Measurements from ENCODE around the gene DUS4L.

DUS4L gene

DNA sequence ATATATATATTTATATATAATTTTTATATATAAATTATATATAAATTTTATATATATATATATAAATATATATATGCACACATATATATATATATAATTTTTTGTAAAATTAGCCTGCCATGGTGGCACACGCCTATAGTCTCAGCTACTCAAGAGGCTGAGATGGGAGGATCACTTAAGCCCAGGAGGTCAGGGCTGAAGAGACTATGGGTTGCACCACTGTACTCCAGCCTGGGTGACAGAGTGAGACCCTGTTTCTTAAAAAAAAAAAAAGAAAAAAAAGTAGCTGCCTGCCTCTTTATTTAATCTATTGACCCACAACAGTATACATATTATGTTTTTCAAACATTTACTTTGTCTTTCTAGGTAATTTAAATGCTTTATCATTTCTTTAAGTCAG is 35.5 kb downstream of the DUS4L start:
- Histone ChIP-seq H4K20me1 (ENCODE audit: insufficient read depth, low read length) (no peaks in the 10 kb centered on the region), H3K9me3 (replicated peaks; ENCODE audit: insufficient read depth, low read length) (no peaks in the 10 kb centered on the region), H3K9me2 (replicated peaks; ENCODE audit: insufficient read depth, low read length) (no peaks in the 10 kb centered on the region), H3K4me3 (ENCODE audit: low read length) (no peak overlapping the region), H3K27me3 (replicated peaks; ENCODE audit: insufficient read depth, low read length) (no peaks in the 10 kb centered on the region), H3K4me1 (ENCODE audit: low read length) (no peaks in the 10 kb centered on the region), H3K4me2 (ENCODE audit: low read depth, low read length) (no peak overlapping the region), H3K9ac (ENCODE audit: low read length) (no peak overlapping the region), H3F3A (ENCODE audit: insufficient read depth, low read length) (no peaks in the 10 kb centered on the region), H3K36me3 (replicated peaks; ENCODE audit: insufficient read depth, low read length) (no peaks in the 10 kb centered on the region), H3K27ac (ENCODE audit: low read length) (no peak overlapping the region), H2AFZ (ENCODE audit: low read length) (no peak overlapping the region), H3K79me2 (ENCODE audit: low read length) (no peaks in the 10 kb centered on the region)
- no peak for DNase-seq
- TF ChIP-seq EZH2 (optimal IDR thresholded peaks at IDR 0.05; ENCODE audit: low read depth, low read length) (no peak), EZH2phosphoT487 (IDR thresholded peaks at IDR 0.05; ENCODE audit: low read length) (no peak), CTCF (IDR thresholded peaks at IDR 0.05; ENCODE audit: low read length) (no peak)

DNA sequence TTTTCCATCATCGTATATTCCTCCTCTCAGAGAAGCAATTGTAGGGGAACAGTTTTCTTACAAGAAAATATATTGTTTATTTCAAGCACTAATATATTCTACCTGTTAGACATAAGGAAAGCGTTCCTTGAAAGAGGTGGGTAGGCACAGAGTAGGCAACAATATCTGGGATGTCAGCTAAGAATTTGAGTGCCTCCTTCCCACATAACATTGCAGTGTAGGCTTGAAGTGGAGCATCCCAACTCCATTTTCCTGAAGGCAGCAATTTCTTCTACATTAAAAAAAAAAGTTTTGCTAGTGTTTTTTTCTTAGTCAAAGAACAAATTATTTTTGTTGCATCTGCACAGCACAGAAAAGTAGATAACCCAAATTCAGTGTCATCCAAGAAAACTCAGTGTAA is 37.0 kb downstream of the DUS4L start:
- TF ChIP-seq CTCF (IDR thresholded peaks at IDR 0.05; ENCODE audit: low read length) (no peak), EZH2 (optimal IDR thresholded peaks at IDR 0.05; ENCODE audit: low read depth, low read length) (no peak), EZH2phosphoT487 (IDR thresholded peaks at IDR 0.05; ENCODE audit: low read length) (no peak)
- Histone ChIP-seq H4K20me1 (ENCODE audit: insufficient read depth, low read length) (no peaks in the 10 kb centered on the region), H3K27me3 (replicated peaks; ENCODE audit: insufficient read depth, low read length) (no peaks in the 10 kb centered on the region), H3F3A (ENCODE audit: insufficient read depth, low read length) (no peaks in the 10 kb centered on the region), H3K9ac (ENCODE audit: low read length) (no peak overlapping the region), H3K36me3 (replicated peaks; ENCODE audit: insufficient read depth, low read length) (no peaks in the 10 kb centered on the region), H3K27ac (ENCODE audit: low read length) (no peak overlapping the region), H3K4me2 (ENCODE audit: low read depth, low read length) (no peak overlapping the region), H2AFZ (ENCODE audit: low read length) (no peak overlapping the region), H3K4me1 (ENCODE audit: low read length) (no peaks in the 10 kb centered on the region), H3K4me3 (ENCODE audit: low read length) (no peak overlapping the region), H3K9me2 (replicated peaks; ENCODE audit: insufficient read depth, low read length) (no peaks in the 10 kb centered on the region), H3K9me3 (replicated peaks; ENCODE audit: insufficient read depth, low read length) (no peaks in the 10 kb centered on the region), H3K79me2 (ENCODE audit: low read length) (no peaks in the 10 kb centered on the region)
- DNase-seq = no peak

GRCh38 chr7:107605218-107605815 is 41.5 kb downstream of the DUS4L start:
- no peaks in the 10 kb centered on the region for H3K9me3 ChIP-seq (replicated peaks; ENCODE audit: insufficient read depth, low read length)
- TF ChIP-seq EZH2 (optimal IDR thresholded peaks at IDR 0.05; ENCODE audit: low read depth, low read length) (no peak), CTCF (IDR thresholded peaks at IDR 0.05; ENCODE audit: low read length) (no peak), EZH2phosphoT487 (IDR thresholded peaks at IDR 0.05; ENCODE audit: low read length) (no peak)
- H3K9ac ChIP-seq (ENCODE audit: low read length) = no peak overlapping the region
- H3K4me2 ChIP-seq (ENCODE audit: low read depth, low read length) = no peak overlapping the region
- H3K27ac ChIP-seq (ENCODE audit: low read length) = no peak overlapping the region
- no peak for DNase-seq
- H3F3A ChIP-seq (ENCODE audit: insufficient read depth, low read length) = no peaks in the 10 kb centered on the region
- no peaks in the 10 kb centered on the region for H3K36me3 ChIP-seq (replicated peaks; ENCODE audit: insufficient read depth, low read length)
- H3K4me3 ChIP-seq (ENCODE audit: low read length) = no peak overlapping the region
- no peaks in the 10 kb centered on the region for H3K79me2 ChIP-seq (ENCODE audit: low read length)
- no peaks in the 10 kb centered on the region for H3K4me1 ChIP-seq (ENCODE audit: low read length)
- no peaks in the 10 kb centered on the region for H3K9me2 ChIP-seq (replicated peaks; ENCODE audit: insufficient read depth, low read length)
- H3K27me3 ChIP-seq (replicated peaks; ENCODE audit: insufficient read depth, low read length) = no peaks in the 10 kb centered on the region
- H2AFZ ChIP-seq (ENCODE audit: low read length) = no peak overlapping the region
- no peaks in the 10 kb centered on the region for H4K20me1 ChIP-seq (ENCODE audit: insufficient read depth, low read length)

All from MM.1S (cell line).